H1 (cell line): ENCODE measurements around the gene SLC25A30. TPM values are rescaled to one million over a fixed set of nuclear protein-coding genes. Genes with fewer than 3 reads are reported as not detected.

Experiments used
- BCL11A ChIP-seq, 2 experiments: IDR thresholded peaks; one replicate each; pipeline ENCODE4 v1.6.1; 2011; ENCODE audit warnings: low read depth in 2 of 2, low read length in 2 of 2, mild to moderate bottlenecking in 2 of 2
- CHD2 ChIP-seq: IDR thresholded peaks from 2 replicates; pipeline ENCODE4 v1.6.1; 2012; ENCODE audit warnings: low read length, improper control_type of control experiment
- PHF8 ChIP-seq: fragments of 200-600 bp; sonication (generic); conservative IDR thresholded peaks from 2 replicates; pipeline ENCODE4 v1.7.1; 2012; ENCODE audit warnings: low read depth, mild to moderate bottlenecking, inconsistent platforms, low read length, moderate library complexity
- RNF2 ChIP-seq: fragments of 200-900, 300-1000 bp; sonication (generic); IDR thresholded peaks from 2 replicates; pipeline ENCODE4 v1.7.1; 2016; ENCODE audit warnings: borderline replicate concordance, low read depth, mild to moderate bottlenecking, antibody characterized with exemption, low read length; ENCODE audit not compliant: poor library complexity, severe bottlenecking; ENCODE audit errors: missing control alignments
- SIN3A ChIP-seq, 2 experiments: IDR thresholded peaks in 1 of 2; conservative IDR thresholded peaks in 1 of 2; 2 replicates each; pipeline ENCODE4 v1.6.1; 2011 to 2012; ENCODE audit warnings: low read length in 2 of 2, improper control_type of control experiment in 1 of 2, low read depth in 1 of 2, mild to moderate bottlenecking in 1 of 2
- SIX5 ChIP-seq: IDR thresholded peaks from 2 replicates; pipeline ENCODE4 v1.6.1; 2011; ENCODE audit warnings: mild to moderate bottlenecking, low read depth, low read length
- polyA plus RNA-seq, 7 experiments: library from polyadenylated mRNA; depleted of rRNA in 3 of 7; stranded (reverse) in 5 of 7; unstranded in 2 of 7; fragments of >200 nt in 5 of 7; fragments of 200-250 nt in 2 of 7; gene quantifications; 1 replicate in 5 of 7; 2 replicates in 1 of 7; 4 replicates in 1 of 7; pipeline versions ENCODE4 v1.2.1 to v1.2.3, GENCODE V29; 2011 to 2013; ENCODE audit warnings: missing spikeins in 2 of 7, mixed read lengths in 2 of 7
- total RNA-seq: library from RNA; stranded (reverse); fragmentation: NEBNext Ultra II Directional; extraction: Animal tissue kit (Norgen Biotek cat#: 25700); gene quantifications from 2 replicates; pipeline ENCODE4 v1.2.1, GENCODE V29; 2021

Gene SLC25A30
- total and polyA plus RNA-seq, 2 of the 8 experiments (the other 6 are each of a cell fraction or from before 2014, with no cell fraction given) = 2.1 to 8.7 TPM

GRCh38 chr13:45364876-45365557 lies 53.2 kb downstream of the SLC25A30 start (continued):
- no peak for TF ChIP-seq RNF2
- TF ChIP-seq SIN3A (conservative IDR thresholded peaks at IDR 0.05 in 1 of 2, IDR thresholded peaks at IDR 0.05 in 1 of 2; ENCODE audit: low read depth in 1 of 2, low read length in 2 of 2) = no peak
- no peak for TF ChIP-seq CHD2
- TF ChIP-seq BCL11A (IDR thresholded peaks at IDR 0.05; ENCODE audit: low read depth in 2 of 2, low read length in 2 of 2) = no peak
- no peak for TF ChIP-seq PHF8
- TF ChIP-seq SIX5 = no peak
